HG03045 (cell line): ENCODE data around the gene CA12.
A peak's percentile ranks its signal among the peaks of the same experiment; 100 is the strongest.

ENCODE experiments used
- ATAC-seq: cut with Tn5 transposase; IDR thresholded peaks from one replicate; pipeline ENCODE4 v1.9.1; 2021; ENCODE audit warnings: mild to moderate bottlenecking, moderate library complexity; ENCODE audit not compliant: unreplicated experiment

Gene CA12

GRCh38 chr15:63277038-63277892 is 104.4 kb downstream of the CA12 start, which contains the start of gene APH1B:
Gene APH1B (plus strand): TSS chr15:63277605. CDS start chr15:63277624, 19 bp downstream.
- ATAC-seq, result peak; percentile 88

GRCh38 chr15:63276342-63277037 is 105.2 kb downstream of the CA12 start:
- ATAC-seq, result peak; percentile 9

- ATAC-seq, result no peak
These were observed 107.2 kb downstream of the CA12 start for GRCh38 chr15:63274427-63274826.
